GM10248 (cell line): ENCODE data around the gene UBE2I.

Experiments used
- CTCF ChIA-PET: fragments of 300-600 bp; sonication (Branson Sonifier 250); formaldehyde crosslinking; extraction: SDS; loops from one replicate; lab custom pipeline; 2021; ENCODE audit warnings: antibody characterized with exemption; lab: Yijun Ruan, JAX
- POLR2A ChIA-PET: fragments of 350-650 bp; sonication (Branson Sonifier 250); formaldehyde crosslinking; extraction: SDS; loops from one replicate; lab custom pipeline; 2020; ENCODE audit warnings: antibody characterized with exemption; lab: Yijun Ruan, JAX
- DNase-seq: peaks from one replicate; pipeline ENCODE4 v3.0.0; 2012; ENCODE audit errors: extremely low spot score
- TF ChIP-seq, protein P1 (sequence below): IDR thresholded peaks from 2 replicates; pipeline ENCODE4 v1.5.1; 2012; ENCODE audit warnings: mild to moderate bottlenecking, low read depth; ENCODE audit errors: extremely low read depth, missing control alignments, control extremely low read depth

Gene UBE2I

DNA sequence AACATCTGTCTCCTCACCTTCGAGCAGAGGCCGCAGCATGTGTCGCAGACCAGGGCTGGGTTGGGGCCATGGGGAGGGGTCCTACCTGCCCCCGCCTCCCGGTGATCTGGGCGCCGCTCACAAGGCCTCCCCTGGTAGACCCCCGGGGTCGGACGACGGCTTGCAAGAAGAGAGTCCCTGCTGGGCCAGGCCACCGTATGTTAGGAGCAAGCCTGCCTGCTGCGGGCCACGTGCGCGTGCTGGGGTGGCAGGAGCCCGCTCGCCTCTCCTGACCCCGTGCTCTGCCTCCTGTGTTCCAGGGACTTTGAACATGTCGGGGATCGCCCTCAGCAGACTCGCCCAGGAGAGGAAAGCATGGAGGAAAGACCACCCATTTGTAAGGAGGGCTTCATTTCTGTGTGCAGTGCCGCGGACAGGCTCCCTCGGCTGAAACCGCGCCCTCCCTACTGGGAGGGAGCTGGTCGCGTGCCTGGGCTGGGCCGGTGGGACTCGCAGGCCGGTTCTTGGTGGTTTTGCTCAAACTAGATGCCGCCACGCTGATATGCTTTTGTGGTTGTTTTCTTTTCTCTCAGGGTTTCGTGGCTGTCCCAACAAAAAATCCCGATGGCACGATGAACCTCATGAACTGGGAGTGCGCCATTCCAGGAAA is 4.4 kb downstream of the UBE2I start:
- POLR2A ChIA-PET = no interaction called here
- TF ChIP-seq, protein P1, sequence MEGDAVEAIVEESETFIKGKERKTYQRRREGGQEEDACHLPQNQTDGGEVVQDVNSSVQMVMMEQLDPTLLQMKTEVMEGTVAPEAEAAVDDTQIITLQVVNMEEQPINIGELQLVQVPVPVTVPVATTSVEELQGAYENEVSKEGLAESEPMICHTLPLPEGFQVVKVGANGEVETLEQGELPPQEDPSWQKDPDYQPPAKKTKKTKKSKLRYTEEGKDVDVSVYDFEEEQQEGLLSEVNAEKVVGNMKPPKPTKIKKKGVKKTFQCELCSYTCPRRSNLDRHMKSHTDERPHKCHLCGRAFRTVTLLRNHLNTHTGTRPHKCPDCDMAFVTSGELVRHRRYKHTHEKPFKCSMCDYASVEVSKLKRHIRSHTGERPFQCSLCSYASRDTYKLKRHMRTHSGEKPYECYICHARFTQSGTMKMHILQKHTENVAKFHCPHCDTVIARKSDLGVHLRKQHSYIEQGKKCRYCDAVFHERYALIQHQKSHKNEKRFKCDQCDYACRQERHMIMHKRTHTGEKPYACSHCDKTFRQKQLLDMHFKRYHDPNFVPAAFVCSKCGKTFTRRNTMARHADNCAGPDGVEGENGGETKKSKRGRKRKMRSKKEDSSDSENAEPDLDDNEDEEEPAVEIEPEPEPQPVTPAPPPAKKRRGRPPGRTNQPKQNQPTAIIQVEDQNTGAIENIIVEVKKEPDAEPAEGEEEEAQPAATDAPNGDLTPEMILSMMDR = no peak
- no peak for DNase-seq
- CTCF ChIA-PET = interaction anchor here (2.0 kb wide), 1 partner anchor 17 kb away, joined by 7 read pairs; no protein-coding TSS in a partner anchor

DNA sequence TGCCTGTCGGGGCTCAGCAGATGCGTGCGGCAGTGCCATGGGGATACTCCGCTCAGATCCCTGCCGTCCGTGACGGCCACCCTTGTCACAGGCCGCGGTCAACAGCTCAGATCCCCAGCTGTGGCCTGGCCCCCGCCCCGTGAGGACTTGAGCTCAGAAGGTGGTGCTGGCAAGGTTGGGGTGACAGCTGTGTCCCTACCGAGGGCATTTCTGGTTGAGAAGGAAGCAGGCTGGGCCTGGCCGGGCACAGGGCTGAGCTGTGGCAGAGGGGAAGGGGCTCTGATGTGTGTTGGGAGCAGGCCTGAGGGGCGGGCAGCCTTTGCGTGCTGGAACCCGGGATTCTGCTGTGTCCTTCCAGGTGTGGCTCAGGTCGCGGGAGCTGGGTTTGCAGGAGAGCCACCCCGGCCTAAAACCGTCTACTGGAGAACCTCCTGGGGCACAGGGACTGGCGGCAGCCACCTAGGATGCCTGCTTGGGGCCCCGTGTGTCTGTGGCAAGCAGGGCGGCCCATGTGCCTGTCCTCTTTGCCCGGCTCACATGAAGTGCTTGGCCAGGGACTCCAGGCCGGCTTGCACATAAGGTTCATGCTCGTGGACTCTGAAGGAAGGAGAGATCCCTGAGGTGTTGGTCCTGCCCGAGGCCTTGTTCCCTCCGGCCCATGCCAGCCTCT is 5.1 kb downstream of the UBE2I start:
- CTCF ChIA-PET = no interaction called here
- DNase-seq = no peak
- TF ChIP-seq, protein P1 = no peak
- POLR2A ChIA-PET = no interaction called here

DNA sequence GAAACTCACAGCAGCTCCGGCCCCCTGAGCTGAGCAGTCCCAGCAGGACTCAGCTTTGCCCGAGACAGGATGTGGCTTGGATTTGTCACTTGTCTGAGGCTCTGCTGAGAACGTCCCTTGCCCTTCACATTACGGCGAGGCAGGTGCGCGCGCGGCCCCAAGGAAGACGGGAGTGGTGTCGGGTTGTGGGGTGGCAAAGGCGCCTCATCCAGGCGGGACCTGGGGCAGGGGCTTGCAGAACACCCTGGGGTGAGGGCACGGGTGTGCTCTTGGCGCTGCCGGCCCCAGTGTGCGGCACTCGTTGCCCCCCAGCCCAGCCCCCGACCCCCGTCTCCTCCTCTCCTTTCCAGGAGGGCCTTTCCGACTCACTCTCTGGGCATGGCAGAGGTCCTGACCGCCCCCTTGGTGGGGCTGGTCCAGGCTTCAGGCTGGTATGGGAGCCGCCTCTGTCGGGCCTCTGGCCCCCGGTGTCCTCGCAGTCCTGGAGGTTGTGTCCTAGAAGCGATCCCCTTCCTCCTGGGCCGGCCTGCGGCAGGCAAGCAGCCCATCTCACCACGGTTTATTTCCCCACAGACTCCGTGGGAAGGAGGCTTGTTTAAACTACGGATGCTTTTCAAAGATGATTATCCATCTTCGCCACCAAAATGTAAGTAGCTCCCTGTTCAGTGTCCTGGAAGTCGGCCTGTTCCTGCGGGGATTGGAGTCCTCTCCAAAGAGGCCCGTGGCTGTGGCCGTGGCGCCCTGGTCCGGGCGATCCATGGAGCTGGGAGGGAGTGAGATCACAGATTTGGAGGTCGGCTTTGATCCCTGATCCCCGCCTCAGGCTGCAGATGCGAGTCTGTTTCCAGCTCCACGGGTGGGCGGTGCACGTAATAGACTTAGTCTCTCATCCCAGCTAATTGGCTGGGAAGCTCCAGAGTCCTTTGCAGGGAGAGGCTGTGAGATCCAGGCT is 5.9 kb downstream of the UBE2I start:
- POLR2A ChIA-PET = no interaction called here
- TF ChIP-seq, protein P1 = no peak
- DNase-seq = no peak
- CTCF ChIA-PET = interaction anchor here (0.9 to 1.7 kb wide), 4 partner anchors 10 to 26 kb away, joined by 3 to 5 read pairs (median 3); no protein-coding TSS in a partner anchor

DNA sequence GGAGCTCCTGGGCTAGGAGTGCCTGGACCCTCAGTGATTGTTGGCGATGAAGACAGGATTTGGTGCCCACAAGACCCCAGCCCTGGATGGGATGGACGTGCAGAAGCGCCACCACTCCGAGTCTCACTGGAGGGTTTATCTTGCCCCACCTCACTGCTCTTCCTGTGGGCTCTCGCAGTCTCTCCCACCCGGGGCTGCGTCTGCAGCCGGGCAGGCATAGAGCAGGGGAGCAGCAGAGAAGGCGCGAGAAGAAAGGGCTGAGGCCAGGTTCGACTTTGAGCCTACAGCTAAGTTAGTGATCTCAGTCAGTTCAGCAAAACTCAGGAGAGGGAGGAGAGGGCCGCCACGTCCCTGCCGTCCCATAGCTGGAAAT is 6.6 kb downstream of the UBE2I start:
- DNase-seq = no peak
- TF ChIP-seq, protein P1 = no peak
- ChIA-PET CTCF (interaction anchor here (0.9 to 1.7 kb wide), 4 partner anchors 11 to 26 kb away, joined by 3 to 5 read pairs (median 3); no protein-coding TSS in a partner anchor), POLR2A (no interaction called here)

DNA sequence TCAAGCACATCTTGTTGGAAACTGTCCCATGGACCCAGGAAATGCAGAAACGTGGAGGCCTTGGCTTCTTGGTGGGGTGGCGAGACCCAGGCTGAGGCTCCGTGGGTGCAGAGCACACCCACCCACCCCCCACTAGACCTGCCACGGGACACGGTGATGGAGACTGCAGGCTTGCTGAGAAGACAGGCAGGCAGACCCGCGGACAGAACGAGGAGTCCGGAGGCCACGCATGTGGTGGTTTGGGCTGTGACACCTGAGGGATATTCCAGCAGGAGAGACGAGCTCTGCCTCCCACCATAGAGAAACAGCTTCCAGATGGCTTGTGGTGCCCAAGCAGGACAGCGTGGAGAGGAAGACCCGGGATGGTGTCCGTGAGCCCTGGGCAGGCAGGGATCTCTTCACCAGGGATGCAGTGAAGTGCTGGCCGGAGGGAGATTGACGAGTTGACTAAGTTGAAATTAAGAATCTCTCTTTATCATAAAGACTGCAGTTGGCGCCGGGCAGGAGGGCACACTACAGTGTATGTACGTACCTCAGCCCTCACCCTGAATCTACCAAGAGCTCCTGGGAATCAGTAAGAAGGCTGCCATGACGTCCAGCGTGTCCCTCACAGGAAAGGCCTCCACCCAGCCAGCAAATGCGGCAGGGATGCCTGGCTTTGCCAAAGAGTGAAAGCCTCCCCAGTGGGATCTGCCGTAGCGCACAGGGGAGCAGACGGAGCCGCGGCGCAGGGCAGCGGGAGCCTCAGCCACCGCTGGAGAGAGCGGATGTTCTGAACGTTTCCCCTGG is 8.2 kb downstream of the UBE2I start:
- ChIA-PET POLR2A (interaction anchor here (0.6 kb wide), 1 partner anchor 47 kb away, joined by 3 read pairs; no protein-coding TSS in a partner anchor), CTCF (interaction anchor here (1.3 to 1.8 kb wide), 3 partner anchors 17 to 45 kb away, joined by 3 to 5 read pairs (median 4); no protein-coding TSS in a partner anchor)
- TF ChIP-seq, protein P1 = no peak
- no peak for DNase-seq
